Cerebellar nuclear complex (tissue), 1 donor: ENCODE measurements around the gene EDAR.

Experiments
- DNase-seq, 2 experiments: peaks; one replicate each; lab custom pipeline; 2025; lab: John Stamatoyannopoulos, UW

EDAR gene

GRCh38 chr2:108852375-108852774 lies 136.6 kb downstream of the EDAR start:
- no peak for DNase-seq

DNA sequence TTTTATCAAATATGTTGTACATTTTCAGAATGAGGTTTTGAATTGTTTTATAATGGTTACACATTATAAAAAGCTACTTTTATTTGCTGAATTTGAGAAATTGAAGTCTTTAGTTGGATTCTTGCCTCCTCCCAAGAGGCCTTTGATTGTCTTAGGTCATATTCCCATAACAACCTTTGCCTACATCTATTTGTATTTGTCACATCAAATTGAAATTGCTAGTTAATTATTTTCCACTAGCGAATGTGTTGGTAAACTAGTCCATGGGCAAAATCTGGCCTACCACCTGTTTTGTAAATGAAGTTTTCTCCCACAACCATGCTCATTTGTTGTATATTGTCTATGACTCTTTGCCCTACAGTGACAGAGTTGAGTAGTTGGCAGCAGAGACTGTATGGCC lies 142.0 kb downstream of the EDAR start:
- DNase-seq, result no peak

DNA sequence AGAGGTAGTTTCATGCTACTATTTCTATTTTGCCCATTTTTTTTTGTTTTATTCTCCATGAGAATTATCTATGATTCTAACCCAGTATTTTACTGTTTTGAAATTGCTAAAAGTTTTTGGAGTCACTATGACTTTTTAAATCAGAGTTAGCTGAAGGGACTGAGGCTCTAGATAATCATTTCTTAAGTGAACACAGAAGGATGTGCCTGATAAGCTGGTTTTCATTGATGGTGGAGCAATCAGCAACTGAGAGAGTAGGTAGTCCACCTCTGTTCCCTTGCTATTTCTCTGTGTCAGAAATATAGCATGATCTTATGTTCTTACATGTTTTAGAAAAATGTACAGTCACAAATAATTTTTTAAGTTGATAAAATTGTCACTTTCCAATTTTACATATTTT lies 143.1 kb downstream of the EDAR start:
- no peak for DNase-seq
